HG02571 (cell line): Measurements from ENCODE around the gene TSSK6.

Experiments
- ATAC-seq: cut with Tn5 transposase; IDR thresholded peaks from one replicate; pipeline ENCODE4 v1.9.1; 2021; ENCODE audit warnings: mild to moderate bottlenecking, moderate library complexity; ENCODE audit not compliant: unreplicated experiment

Gene TSSK6

DNA sequence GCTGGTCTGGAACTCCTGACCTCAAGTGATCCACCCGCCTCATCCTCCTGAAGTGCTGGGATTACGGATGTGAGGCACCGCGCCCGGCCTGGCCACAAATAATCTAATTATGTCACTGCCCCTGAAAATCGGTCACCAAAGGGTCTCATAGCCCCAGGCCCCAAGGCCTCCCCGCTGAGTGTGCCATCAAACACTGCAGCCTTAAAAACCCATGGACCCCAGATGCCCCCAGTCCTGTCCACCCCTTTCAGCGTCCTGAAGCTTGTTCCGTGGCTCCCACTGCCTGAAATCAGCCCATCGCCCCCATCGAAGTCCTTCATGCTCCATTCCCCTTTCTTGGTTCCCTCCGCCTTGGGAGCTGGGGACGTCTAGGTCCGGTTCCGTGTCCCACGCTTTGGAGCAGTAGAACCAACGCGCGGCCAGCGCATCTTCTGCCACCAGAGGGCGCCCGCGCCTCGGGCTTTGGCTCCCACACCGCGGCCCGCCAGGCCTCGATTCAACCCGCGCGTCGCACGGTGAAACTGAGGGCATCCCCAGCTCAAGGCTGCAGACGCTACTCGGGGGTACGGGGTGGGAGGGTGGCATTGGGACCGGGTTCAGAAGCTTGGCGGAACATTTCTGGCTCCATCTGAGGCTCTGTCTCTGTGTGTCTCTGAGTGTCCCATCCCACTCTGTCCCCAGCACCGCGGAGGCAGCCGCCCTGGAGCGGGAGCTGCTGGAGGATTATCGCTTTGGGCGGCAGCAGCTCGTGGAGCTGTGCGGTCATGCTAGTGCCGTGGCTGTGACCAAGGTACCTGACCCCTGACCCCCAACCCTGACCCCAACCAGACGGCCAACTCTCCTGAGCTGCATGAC lies 16.8 kb upstream of the TSSK6 start:
- ATAC-seq = no peak

DNA sequence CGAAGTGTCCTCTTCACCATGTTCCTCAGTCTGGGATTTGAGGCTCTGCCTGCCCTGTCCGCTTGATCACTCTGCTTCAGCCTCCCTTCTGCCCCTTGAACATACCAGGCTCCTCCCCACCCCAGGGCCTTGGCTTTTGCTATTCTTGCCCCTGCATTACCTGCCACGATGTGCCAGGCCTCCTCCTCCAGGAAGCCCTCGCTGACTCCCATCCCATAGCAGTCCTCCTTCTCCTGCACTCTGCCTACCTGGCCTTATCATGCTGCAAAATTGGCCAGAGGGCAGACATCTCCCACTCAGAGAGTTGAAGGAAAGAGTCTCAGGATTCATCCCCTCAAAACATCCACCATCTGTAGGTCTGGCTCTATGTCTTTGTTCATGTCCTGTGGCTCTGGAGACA lies 15.5 kb upstream of the TSSK6 start:
- ATAC-seq = no peak

DNA sequence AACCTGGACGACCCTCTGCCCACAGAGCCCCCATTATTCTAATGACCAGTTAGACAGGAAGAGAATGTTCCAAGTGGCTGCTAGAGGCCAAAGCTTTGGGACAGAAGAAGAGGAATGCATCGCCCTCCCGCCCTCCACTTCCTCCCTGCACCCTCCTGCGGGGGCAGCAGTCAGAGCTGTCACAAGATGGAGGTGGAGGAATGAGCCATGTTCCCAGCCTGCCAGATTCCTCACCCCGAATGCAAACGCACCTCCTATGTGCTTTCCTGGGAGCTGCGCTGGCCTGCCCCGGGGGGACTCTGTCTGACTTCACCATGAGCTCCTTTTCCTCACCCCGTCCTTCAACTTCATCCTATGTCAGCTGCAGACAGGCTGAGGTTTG lies 15.1 kb upstream of the TSSK6 start:
- ATAC-seq = no peak

DNA sequence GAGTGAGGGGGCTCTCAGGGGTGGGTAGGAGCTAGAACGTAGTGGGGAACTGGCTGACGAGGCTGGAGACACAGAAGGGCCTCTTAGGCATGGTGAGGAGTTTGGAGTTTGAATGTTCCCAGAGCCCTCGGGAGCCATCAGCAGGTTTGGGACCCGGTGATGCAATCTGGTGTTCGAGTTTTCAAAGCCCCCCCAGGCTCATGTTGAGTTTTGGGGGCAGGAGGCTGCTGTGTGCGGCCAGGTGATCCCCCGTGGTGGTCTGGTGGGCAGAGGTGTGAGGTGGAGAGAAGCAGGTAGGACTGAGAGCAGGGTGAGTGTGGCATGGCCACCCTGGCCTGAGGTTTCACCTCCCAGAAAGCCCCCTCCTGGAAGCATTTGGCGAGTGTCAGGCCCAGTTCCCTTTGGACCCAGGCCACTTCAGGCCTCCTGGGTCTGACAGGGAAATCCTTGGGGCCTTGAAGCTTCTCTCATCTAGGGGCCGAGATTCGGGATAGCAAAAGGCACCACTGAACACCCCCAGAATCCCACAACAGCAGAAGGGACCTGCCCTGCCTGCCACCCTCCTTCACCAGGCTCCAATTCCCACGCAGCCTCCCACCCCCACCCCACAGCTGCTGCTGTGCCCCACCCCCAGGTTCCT lies 14.6 kb upstream of the TSSK6 start:
- ATAC-seq = no peak

DNA sequence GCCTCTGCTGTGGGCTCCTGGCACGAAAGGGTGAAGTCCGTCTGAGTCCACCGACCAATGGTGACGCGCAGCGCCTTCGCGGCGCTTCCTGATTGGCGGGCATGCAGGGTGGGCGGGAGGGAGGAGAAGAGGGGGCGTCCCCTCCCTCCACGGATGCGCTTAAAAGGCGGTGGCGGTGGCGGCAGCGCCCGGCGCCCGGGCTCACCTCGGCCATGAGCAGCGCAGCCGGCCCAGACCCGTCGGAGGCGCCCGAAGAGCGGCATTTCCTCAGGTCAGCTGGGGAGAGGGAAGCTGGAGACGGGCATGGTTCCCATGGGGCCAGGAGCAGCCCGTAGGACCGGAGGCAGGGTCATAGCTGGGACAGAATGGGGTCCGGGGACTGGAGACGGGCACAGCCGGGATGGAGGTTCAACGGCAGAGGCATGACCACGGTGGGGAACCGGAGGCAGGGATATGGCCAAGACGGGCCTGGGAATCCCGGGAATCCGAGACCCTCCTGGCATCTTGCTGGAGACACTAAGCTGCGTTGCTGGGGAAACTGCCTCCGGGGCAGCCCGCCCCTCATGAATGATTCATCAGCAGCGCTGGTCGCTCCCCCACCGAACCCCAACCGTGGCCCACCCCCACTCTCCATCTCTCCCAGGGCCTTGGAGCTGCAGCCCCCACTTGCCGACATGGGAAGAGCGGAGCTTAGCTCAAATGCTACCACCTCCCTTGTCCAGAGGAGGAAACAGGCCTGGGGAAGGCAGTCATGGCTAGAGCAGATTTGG lies 13.6 kb upstream of the TSSK6 start, which contains the start of gene YJEFN3:
Gene YJEFN3 (plus strand): TSS at position 191 of the 770 bp plus-strand sequence. CDS start 22 bp downstream, at position 213.
- ATAC-seq = no peak

DNA sequence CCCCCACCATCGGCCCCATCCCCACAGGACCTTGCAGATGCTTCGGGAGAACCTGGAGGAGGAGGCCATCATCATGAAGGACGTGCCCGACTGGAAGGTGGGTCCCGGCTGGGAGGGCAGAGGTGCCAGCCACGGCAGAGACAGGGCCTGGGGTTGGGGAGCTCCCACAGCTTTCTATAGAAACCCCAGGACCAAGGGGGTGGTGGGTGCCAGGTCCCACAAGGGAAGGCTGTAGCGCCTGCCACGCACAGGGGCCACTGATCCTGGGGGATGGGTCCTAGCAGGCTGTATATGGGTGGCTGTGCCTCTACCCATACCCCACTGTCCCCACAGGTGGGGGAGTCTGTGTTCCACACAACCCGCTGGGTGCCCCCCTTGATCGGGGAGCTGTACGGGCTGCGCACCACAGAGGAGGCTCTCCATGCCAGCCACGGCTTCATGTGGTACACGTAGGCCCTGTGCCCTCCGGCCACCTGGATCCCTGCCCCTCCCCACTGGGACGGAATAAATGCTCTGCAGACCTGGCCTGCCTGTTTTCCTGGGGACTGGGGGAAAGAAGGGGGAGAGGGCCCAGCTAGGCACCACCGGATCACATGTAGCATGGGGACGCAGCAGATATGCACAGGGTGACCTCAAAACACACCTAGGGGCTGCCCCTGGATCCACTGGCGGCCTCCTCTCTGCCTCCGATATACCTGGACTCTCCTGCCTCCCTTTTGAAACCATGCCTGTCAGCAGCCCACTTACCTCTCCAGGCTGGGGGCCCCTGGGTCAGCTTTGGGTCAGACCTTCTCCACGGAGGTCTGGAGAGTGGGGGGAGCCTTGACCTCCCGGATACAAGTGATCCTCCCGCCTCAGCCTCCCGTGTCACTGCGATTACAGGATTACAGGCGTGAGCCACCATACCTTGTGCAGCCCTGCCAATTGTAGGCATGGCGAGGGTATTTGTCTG lies 12.6 kb upstream of the TSSK6 start:
- no peak for ATAC-seq

DNA sequence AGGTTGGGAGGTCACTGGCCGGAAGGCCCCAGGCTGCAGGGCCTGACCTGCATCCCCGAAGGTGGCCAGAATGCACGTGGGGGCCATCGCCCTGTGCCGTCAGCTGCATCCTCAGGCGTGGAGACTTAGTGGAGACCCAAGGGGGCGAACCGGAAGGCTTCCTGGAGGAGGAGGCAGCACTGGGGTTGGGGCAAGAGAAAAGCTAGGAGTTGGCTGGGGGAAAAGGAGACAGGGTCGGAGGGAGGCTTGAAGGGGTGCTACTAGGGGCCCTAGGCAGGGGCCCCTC lies 12.0 kb upstream of the TSSK6 start:
- no peak for ATAC-seq

DNA sequence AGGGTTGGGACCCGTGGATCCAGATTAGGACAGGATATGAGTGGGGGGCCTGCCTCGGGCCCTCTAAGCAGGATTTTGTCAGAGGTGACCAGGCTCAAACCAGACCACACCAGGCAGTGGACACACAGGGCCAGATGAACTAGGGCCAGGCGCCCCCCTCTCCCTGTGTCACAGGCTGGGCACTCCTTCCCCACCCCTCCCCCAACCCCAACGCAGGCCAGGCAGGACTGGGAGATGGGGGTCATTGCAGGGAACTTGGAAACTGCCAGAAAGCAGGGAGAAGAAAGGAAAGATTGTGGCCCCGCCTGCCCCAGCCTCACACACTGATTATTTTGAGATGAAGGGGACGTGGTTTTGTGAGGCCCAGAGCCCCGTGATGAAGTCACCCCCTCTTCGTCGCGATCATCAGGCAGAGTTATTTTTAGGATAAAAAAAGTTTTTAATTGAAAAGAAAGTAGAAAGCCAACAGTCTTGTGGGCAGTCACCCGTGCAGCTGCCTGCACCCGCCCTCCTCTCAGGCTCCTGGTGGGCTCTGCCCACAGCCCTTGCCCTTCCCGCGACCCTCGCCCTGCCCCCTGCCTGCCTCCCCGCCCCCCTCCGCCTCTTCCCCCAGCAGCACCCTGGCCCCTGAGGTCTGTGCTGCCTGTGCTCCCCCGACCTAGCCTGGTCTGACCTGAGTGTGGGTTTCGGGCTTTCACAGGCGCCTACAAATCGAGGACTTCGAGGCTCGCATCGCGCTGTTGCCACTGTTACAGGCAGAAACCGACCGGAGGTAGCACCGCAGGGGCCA lies 11.4 kb upstream of the TSSK6 start:
- ATAC-seq = no peak

DNA sequence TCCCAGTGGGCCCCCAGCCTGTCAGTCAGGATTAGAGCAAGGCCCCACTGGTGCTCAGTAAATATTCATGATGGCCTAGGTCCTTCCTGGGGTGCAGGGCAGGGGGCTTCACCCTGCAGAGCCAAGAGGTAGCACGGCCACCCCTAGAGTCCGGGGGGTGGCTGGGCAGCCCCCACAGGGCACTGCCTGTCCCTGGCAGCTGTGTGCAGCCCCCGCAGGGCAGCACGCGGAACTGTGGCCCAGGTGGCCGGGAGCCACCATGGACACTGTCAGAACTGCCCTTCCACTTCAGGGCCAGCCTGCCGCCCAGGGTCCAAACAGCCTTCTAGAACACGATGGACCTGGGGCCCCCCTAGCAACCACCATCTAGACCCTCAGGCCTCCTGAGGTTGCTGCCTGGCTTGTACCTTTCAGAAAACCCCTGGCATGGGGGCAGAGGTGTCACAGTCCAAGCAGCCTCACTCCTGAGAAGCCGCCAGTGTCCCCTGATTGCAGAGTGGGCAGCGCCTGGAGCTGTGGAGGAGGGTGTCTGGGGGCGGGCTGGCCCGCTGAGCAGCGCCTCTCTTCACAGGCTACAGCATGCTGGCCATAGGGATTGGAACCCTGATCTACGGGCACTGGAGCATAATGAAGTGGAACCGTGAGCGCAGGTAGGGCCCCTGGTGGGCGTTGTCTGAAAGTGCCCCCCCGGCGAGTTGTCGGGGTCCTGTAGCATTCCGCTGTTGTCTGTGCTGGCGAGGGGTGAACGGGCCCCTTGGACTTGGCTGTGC lies 10.4 kb upstream of the TSSK6 start:
- no peak for ATAC-seq

DNA sequence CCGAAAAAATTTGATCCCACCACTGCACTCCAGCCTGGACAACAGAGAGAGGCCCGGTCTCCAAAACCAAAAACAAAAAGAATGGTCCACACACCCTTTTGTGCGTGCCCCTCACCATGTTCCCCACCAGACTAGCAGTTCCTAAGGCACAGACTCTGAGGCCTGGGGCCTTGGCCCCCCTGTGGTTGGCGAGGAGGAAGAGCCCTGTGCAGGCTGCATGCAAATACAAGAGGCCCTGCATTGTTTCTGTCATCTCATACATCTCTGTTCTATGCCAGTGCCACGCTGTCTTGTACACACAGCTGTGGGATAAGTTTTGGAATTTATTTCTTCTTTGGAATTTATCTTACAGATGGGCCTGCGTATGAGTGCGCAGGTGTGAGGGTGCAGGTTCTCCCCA lies 8.7 kb upstream of the TSSK6 start:
- no peak for ATAC-seq

DNA sequence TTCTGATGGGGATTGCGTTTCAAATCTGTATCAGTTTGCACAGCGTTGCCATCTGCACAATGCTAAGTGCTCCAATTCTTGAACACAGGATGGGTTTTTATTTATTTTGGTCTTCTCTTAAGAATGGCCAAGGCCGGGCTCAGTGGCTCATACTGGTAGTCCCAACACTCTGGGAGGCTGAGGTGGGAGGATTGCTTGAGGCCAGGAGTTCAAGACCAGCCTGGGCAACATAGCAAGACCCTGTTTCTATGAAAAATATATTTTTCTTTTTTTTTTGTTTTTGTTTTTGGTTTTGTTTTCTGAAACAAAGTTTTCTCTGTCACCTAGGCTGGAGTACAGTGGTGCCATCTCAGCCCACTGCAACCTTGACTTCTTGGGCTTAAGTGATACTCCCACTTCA lies 7.8 kb upstream of the TSSK6 start:
- no peak for ATAC-seq

DNA sequence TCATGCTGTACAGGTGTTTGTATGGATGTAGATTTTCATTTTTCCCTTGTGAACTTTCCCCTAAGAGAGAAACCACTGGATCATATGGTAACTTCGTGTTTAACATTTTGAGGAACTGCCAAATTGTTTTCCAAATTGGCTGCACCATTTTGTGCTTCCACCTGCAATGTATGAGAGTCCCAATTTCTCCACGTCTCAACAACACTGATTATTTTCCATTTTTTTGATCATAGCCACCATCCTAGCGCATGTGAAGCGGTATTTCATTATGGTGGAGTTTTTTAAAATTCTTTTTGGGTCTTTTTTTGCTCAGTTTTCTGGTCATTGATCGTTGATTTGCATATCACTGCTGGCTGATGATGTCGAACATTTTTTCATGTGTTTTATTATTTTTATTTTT lies 5.6 kb upstream of the TSSK6 start:
- ATAC-seq = no peak

DNA sequence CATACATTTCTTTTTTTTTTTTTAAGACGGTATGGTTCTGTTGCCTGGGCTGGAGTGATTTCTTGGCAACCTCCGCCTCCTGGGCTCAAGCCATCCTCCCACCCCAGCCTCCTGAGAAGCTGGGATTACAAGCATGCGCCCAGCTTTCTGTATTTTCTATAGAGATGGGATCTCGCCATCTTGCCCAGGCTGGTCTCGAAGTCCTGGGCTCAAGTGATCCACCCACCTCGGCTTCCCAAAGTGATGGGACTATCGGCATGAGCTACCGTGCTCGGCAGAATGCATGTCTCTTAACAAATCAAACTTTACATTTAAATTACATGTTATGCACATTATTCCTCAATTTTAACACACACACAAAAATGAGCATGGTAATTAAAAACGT lies 1.9 kb upstream of the TSSK6 start:
- no peak for ATAC-seq

DNA sequence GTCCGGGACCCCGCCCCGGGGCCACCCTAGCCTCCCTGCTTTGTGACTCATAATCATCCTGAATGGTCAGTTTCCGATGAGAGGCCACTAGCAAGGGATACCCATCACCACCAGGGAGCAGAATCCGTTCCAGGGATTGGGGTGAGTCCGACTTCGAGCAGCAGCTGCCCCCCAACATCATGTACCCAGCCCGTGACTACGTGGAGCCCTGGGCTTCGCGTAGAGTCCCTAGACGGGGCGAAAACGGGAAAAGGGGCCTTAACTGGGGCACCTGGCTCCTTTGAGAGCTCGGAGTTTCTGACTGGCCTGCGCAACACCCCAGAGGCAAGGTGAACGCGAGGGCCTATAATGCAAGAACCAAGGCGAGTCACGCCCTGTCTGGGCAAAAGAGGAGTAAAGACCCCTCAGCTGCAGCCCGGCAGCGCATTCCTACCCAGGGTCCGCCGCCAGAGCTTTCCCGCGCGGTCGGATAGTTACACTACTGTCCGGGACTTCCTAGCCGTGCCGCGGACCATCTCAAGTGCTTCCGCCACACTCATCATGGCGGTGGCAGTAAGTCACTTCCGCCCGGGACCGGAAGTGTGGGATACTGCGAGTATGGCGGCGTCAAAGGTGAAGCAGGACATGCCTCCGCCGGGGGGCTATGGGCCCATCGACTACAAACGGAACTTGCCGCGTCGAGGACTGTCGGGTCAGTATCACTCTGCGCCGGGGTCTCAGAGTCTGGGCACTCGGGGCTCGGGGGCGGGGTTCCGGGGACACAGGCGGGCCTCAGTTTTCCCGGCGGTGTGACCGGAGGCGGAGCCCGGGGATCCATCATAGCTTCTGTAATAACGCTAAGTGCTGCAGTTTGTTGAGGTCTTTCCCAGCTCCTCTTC lies 533 bp upstream of the TSSK6 start, which contains the start of gene NDUFA13:
Gene NDUFA13 (plus strand): TSS at position 584 of the 878 bp plus-strand sequence. CDS start 14 bp downstream, at position 598.
- ATAC-seq = peak; percentile 81

DNA sequence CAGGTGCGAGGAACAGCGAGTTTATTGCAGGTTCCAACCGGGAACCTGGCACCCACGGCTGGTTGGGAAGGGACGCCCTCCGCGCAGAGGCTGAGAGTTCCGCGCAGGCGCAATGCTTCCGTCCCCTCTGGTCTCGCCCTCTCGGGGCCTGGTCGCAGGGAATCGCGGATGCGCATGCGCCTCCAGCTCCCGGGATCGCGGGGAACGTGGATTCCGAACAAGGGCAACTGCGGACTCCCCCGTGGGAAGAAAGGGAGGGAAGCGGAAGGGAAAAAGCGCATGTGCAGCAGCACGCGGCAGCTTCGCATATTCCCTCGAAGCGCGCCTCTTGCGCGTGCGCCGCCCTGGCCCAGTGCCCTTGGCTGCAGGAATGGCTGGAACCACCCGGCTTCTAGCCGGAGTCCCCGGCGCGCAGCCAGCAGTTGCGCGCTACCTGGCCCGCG lies 1.1 kb downstream of the TSSK6 start:
- ATAC-seq = no peak

DNA sequence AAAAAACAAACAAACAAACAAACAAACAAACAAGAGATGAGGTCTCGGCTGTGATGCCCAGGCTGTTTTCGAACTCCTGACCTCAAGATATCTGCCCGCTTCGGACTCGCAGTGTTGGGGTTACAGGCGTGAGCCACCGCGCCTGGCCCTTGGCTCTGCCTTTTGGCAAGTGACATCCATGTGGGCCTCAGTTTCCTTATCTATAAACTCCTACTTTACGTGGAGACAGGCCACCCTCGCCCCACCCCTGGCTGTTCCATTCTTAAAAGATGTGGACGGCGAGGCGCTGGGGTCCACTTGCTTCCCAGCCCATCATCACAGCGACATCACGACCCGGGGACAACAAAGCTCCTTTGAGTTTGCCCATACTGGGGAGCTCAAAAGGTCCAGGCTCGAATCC lies 1.7 kb downstream of the TSSK6 start:
- no peak for ATAC-seq

DNA sequence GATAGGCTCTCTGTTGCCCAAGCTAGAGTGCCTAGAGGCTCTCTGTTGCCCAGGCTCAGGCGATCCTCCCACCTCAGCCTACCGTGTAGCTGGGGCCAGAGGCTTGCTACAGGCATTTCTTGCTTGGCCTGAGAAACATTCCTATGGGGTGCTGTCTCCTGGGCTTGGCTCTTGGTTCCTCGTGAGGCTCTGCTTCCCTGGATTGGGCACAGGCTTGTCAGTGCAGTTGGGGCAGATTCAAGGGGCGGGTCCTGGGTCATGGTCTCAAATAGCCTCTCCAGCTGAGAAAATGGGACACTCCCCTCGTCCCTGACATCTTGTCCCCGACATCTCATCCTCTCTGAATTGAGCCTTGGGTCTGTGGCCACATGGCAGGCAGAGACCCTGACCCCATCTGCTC lies 4.9 kb downstream of the TSSK6 start:
- no peak for ATAC-seq

DNA sequence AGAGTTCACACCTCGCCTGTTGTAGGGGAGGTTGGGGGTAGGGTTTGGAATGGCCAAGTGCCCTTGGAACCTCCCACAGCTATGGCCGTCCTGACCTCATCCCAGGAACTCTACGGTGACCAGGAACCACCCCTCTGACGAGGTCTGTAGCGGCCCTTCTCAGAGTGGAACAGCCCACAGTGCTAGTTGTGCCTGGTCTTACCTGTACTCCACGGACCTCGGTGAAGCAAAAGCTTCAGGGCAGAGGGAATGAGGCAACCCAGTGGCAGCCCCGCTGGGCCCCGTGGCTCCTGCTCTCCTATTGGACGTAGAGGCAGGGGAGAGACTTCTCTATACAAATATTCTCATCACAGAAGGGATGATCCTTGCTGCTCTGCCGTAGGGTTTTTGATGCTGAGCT lies 7.1 kb downstream of the TSSK6 start:
- no peak for ATAC-seq
